GM21447 (cell line): Measurements from ENCODE around the gene SARM1.
A peak's percentile ranks its signal among the peaks of the same experiment; 100 is the strongest.

Source experiments
- ATAC-seq: cut with Tn5 transposase; IDR thresholded peaks from one replicate; pipeline ENCODE4 v1.9.1; 2021; ENCODE audit not compliant: unreplicated experiment

Gene SARM1

GRCh38 chr17:28340374-28340773 is 31.1 kb upstream of the SARM1 start:
- ATAC-seq: no peak

GRCh38 chr17:28341516-28341915 is 30.0 kb upstream of the SARM1 start:
- no peak for ATAC-seq

GRCh38 chr17:28342313-28342712 is 29.2 kb upstream of the SARM1 start:
- ATAC-seq: no peak

- no peak for ATAC-seq
These were observed 28.0 kb upstream of the SARM1 start for GRCh38 chr17:28343491-28343932.

GRCh38 chr17:28344011-28344410 is 27.5 kb upstream of the SARM1 start:
- no peak for ATAC-seq

- ATAC-seq: no peak
These were observed 27.0 kb upstream of the SARM1 start for GRCh38 chr17:28344435-28344901.

GRCh38 chr17:28345419-28346198 is 25.9 kb upstream of the SARM1 start:
- no peak for ATAC-seq

- ATAC-seq: no peak
These were observed 25.3 kb upstream of the SARM1 start for GRCh38 chr17:28346199-28346580.

- ATAC-seq: no peak
These were observed 24.7 kb upstream of the SARM1 start for GRCh38 chr17:28346746-28347246.

GRCh38 chr17:28347261-28347891 is 24.1 kb upstream of the SARM1 start:
- no peak for ATAC-seq

- ATAC-seq: no peak
These were observed 22.5 kb upstream of the SARM1 start for GRCh38 chr17:28348979-28349378.

- no peak for ATAC-seq
These were observed 21.2 kb upstream of the SARM1 start for GRCh38 chr17:28350271-28350670.

GRCh38 chr17:28357061-28357900 is 14.2 kb upstream of the SARM1 start, which contains the start of gene POLDIP2:
TSS of gene POLDIP2 (minus strand) at chr17:28357527. CDS start at chr17:28357448, 79 bp downstream.
- ATAC-seq: peak; percentile 92

- ATAC-seq: no peak
These were observed 13.6 kb upstream of the SARM1 start for GRCh38 chr17:28357901-28358197.

- ATAC-seq: no peak
These were observed 8.3 kb upstream of the SARM1 start for GRCh38 chr17:28363186-28363585.

GRCh38 chr17:28363776-28364650 is 7.5 kb upstream of the SARM1 start:
- no peak for ATAC-seq

- ATAC-seq: no peak
These were observed 6.7 kb upstream of the SARM1 start, which contains the start of gene SEBOX for GRCh38 chr17:28364665-28365363. TSS of gene SEBOX (minus strand) at chr17:28365199. CDS start at chr17:28365151, 48 bp downstream.

- ATAC-seq: no peak
These were observed 6.0 kb upstream of the SARM1 start for GRCh38 chr17:28365487-28365886.

GRCh38 chr17:28366605-28367004 is 4.9 kb upstream of the SARM1 start:
- ATAC-seq: no peak
